Subcutaneous abdominal adipose tissue (tissue), 5 donors: ENCODE measurements around the gene TRIP4.
"Not testable (repeated sequence)": the region's sequence is repeated elsewhere in the genome, so short reads cannot be mapped to it uniquely, and the experiment has no call there.

Experiments used
- H3K27ac ChIP-seq: one replicate; pipeline ENCODE4 v1.7.0; 2013; ENCODE audit warnings: low read depth, mild to moderate bottlenecking, inconsistent platforms, low read length, moderate library complexity
- H3K27me3 ChIP-seq, 5 donors: one replicate each; pipeline ENCODE4 v1.7.0; 2013; ENCODE audit warnings: low read length in 5 of 5, inconsistent platforms in 1 of 5; ENCODE audit not compliant: control insufficient read depth in 5 of 5, insufficient read depth in 4 of 5
- H3K36me3 ChIP-seq, 5 donors: one replicate each; pipeline ENCODE4 v1.7.0; 2013; ENCODE audit warnings: low read length in 5 of 5; ENCODE audit not compliant: control insufficient read depth in 5 of 5, insufficient read depth in 5 of 5
- H3K4me1 ChIP-seq, 5 donors: one replicate each; pipeline ENCODE4 v1.7.0; 2013; ENCODE audit warnings: low read length in 5 of 5, mild to moderate bottlenecking in 3 of 5, moderate library complexity in 1 of 5; ENCODE audit not compliant: control insufficient read depth in 5 of 5, insufficient read depth in 5 of 5
- H3K4me3 ChIP-seq, 5 donors: one replicate each; pipeline ENCODE4 v1.7.0; 2013; ENCODE audit warnings: low read length in 5 of 5, low read depth in 1 of 5
- H3K9ac ChIP-seq, 5 donors: one replicate each; pipeline ENCODE4 v1.7.0; 2013; ENCODE audit warnings: low read length in 5 of 5, mild to moderate bottlenecking in 4 of 5, moderate library complexity in 3 of 5
- H3K9me3 ChIP-seq, 5 donors: one replicate each; pipeline ENCODE4 v1.7.0; 2013; ENCODE audit warnings: low read length in 5 of 5; ENCODE audit not compliant: control insufficient read depth in 5 of 5
- donor health status: healthy.
- donor health status: healthy.
- donor health status: healthy.
- donor health status: healthy.
- donor health status: healthy.

TRIP4 gene

GRCh38 chr15:64380130-64380870, 7.3 kb upstream of the TRIP4 start:
- not testable (repeated sequence) for H3K9me3 ChIP-seq, H3K36me3 ChIP-seq, H3K27me3 ChIP-seq, H3K27ac ChIP-seq
- Histone ChIP-seq H3K9ac (peak overlapping the region in 2 of 5 donors; percentile 45 to 69), H3K4me3 (peak overlapping the region in 4 of 5 donors; percentile 70 to 82 (median 79)), H3K4me1 (peaks cover 2 to 16% (median 14%) of the 10 kb centered on the region in 5 donors)

- H3K4me3 ChIP-seq: peak within 1 kb of the TSS; percentile 70 to 82 (median 80)
- H3K36me3 ChIP-seq: no peaks in the 10 kb centered on the region
- H3K9ac ChIP-seq: peak within 1 kb of the TSS in 4 of 5 donors; percentile 45 to 75 (median 68)
- no peaks in the 10 kb centered on the region for H3K27me3 ChIP-seq
- no peaks in the 10 kb centered on the region for H3K9me3 ChIP-seq
- H3K27ac ChIP-seq: no peak within 1 kb of the TSS
- peaks cover 2 to 16% (median 14%) of the 10 kb centered on the region in 5 donors for H3K4me1 ChIP-seq
These were observed 6.5 kb upstream of the TRIP4 start, which contains the start of gene PCLAF for GRCh38 chr15:64381000-64381751. Gene PCLAF, minus strand, starts transcription at chr15:64381441. Its CDS starts 70 bp downstream, at chr15:64381371.

GRCh38 chr15:64383760-64384159, 3.9 kb upstream of the TRIP4 start:
- Histone ChIP-seq H3K4me3 (no peak overlapping the region), H3K9ac (no peak overlapping the region), H3K27me3 (no peaks in the 10 kb centered on the region), H3K27ac (no peak overlapping the region), H3K4me1 (peaks cover 4 to 25% (median 23%) of the 10 kb centered on the region in 5 donors), H3K9me3 (no peaks in the 10 kb centered on the region), H3K36me3 (no peaks in the 10 kb centered on the region)

- no peak overlapping the region for H3K27ac ChIP-seq
- H3K36me3 ChIP-seq: no peaks in the 10 kb centered on the region
- H3K27me3 ChIP-seq: no peaks in the 10 kb centered on the region
- no peaks in the 10 kb centered on the region for H3K9me3 ChIP-seq
- H3K4me1 ChIP-seq: peaks cover 2 to 22% (median 20%) of the 10 kb centered on the region in 5 donors
- no peak overlapping the region for H3K9ac ChIP-seq
- H3K4me3 ChIP-seq: no peak overlapping the region
These were observed 1.3 kb upstream of the TRIP4 start for GRCh38 chr15:64386291-64386690.

- Histone ChIP-seq H3K27me3 (no peaks in the 10 kb centered on the region), H3K4me1 (peaks cover 2 to 13% (median 11%) of the 10 kb centered on the region in 5 donors), H3K36me3 (peaks cover 0 to 7% (median 5%) of the 10 kb centered on the region in 5 donors), H3K9ac (peak overlapping the region in 2 of 5 donors; percentile 61 to 93), H3K9me3 (no peaks in the 10 kb centered on the region), H3K4me3 (peak overlapping the region in 3 of 5 donors; percentile 70 to 98 (median 96)), H3K27ac (no peak overlapping the region)
These were observed 1.4 kb downstream of the TRIP4 start for GRCh38 chr15:64389036-64389435.

GRCh38 chr15:64392471-64392870, 4.8 kb downstream of the TRIP4 start:
- H3K9ac ChIP-seq, H3K27me3 ChIP-seq, H3K4me3 ChIP-seq, H3K9me3 ChIP-seq, H3K27ac ChIP-seq: not testable (repeated sequence)
- peaks cover 23 to 38% (median 35%) of the 10 kb centered on the region in 5 donors for H3K36me3 ChIP-seq
- H3K4me1 ChIP-seq: peaks cover 2 to 13% (median 11%) of the 10 kb centered on the region in 5 donors

GRCh38 chr15:64396789-64397188, 9.2 kb downstream of the TRIP4 start:
- Histone ChIP-seq H3K9me3 (no peaks in the 10 kb centered on the region), H3K4me1 (no peaks in the 10 kb centered on the region), H3K9ac (no peak overlapping the region), H3K36me3 (peaks cover 36 to 79% (median 72%) of the 10 kb centered on the region in 5 donors), H3K27me3 (no peaks in the 10 kb centered on the region), H3K4me3 (no peak overlapping the region), H3K27ac (no peak overlapping the region)

- H3K36me3 ChIP-seq: peaks cover 37 to 91% (median 74%) of the 10 kb centered on the region in 5 donors
- H3K9me3 ChIP-seq: no peaks in the 10 kb centered on the region
- no peaks in the 10 kb centered on the region for H3K4me1 ChIP-seq
- H3K9ac ChIP-seq: no peak overlapping the region
- no peak overlapping the region for H3K4me3 ChIP-seq
- no peak overlapping the region for H3K27ac ChIP-seq
- H3K27me3 ChIP-seq: no peaks in the 10 kb centered on the region
These were observed 10.9 kb downstream of the TRIP4 start for GRCh38 chr15:64398575-64398974.

- peaks cover 26 to 86% (median 67%) of the 10 kb centered on the region in 5 donors for H3K36me3 ChIP-seq
- no peak overlapping the region for H3K27ac ChIP-seq
- H3K4me3 ChIP-seq: no peak overlapping the region
- H3K4me1 ChIP-seq: no peaks in the 10 kb centered on the region
- H3K27me3 ChIP-seq: no peaks in the 10 kb centered on the region
- H3K9ac ChIP-seq: no peak overlapping the region
- H3K9me3 ChIP-seq: no peaks in the 10 kb centered on the region
These were observed 12.9 kb downstream of the TRIP4 start for GRCh38 chr15:64400583-64400982.

- H3K9ac ChIP-seq: no peak overlapping the region
- no peak overlapping the region for H3K4me3 ChIP-seq
- H3K27ac ChIP-seq: no peak overlapping the region
- H3K4me1 ChIP-seq: no peaks in the 10 kb centered on the region
- no peaks in the 10 kb centered on the region for H3K27me3 ChIP-seq
- peaks cover 42 to 79% (median 61%) of the 10 kb centered on the region in 5 donors for H3K36me3 ChIP-seq
- H3K9me3 ChIP-seq: no peaks in the 10 kb centered on the region
These were observed 24.6 kb downstream of the TRIP4 start for GRCh38 chr15:64412216-64412615.
